Neural progenitor cell (in vitro differentiated cells): ENCODE results near the gene SUGCT. TPM values are rescaled to one million over a fixed set of nuclear protein-coding genes. Genes with fewer than 3 reads are reported as not detected.

Source experiments
- DNase-seq: peaks from one replicate; pipeline ENCODE4 v3.0.0-alpha.2; 2016; ENCODE audit warnings: low spot score
- H2AFZ ChIP-seq: fragments of 200-600 bp; sonication (generic); replicated peaks from 2 replicates; pipeline ENCODE4 v1.6.1; 2016; ENCODE audit warnings: antibody characterized with exemption
- H3F3A ChIP-seq: fragments of 200-600 bp; sonication (generic); 2 replicates; pipeline ENCODE4 v1.6.1; 2016; ENCODE audit warnings: antibody characterized with exemption, low read depth
- H3K27ac ChIP-seq: fragments of 200-600 bp; sonication (generic); 2 replicates; pipeline ENCODE4 v1.5.1; 2016; ENCODE audit warnings: mild to moderate bottlenecking
- H3K27me3 ChIP-seq: fragments of 200-600 bp; sonication (generic); 2 replicates; pipeline ENCODE4 v1.6.1; 2016; ENCODE audit warnings: mild to moderate bottlenecking, moderate library complexity
- H3K36me3 ChIP-seq: fragments of 200-600 bp; sonication (generic); 2 replicates; pipeline ENCODE4 v1.5.1; 2016
- H3K4me1 ChIP-seq: fragments of 200-600 bp; sonication (generic); 2 replicates; pipeline ENCODE4 v1.6.1; 2016; ENCODE audit warnings: mixed run types
- H3K4me2 ChIP-seq: fragments of 200-600 bp; sonication (generic); 2 replicates; pipeline ENCODE4 v1.6.1; 2016
- H3K4me3 ChIP-seq: fragments of 200-600 bp; sonication (generic); 2 replicates; pipeline ENCODE4 v1.5.1; 2016
- H3K79me2 ChIP-seq: fragments of 200-600 bp; sonication (generic); 2 replicates; pipeline ENCODE4 v1.6.1; 2016; ENCODE audit warnings: low read depth
- H3K9ac ChIP-seq: fragments of 200-600 bp; sonication (generic); 2 replicates; pipeline ENCODE4 v1.6.1; 2016
- H3K9me3 ChIP-seq: fragments of 200-600 bp; sonication (generic); 2 replicates; pipeline ENCODE4 v1.5.1; 2016; ENCODE audit warnings: low read depth
- H4K20me1 ChIP-seq: fragments of 200-600 bp; sonication (generic); 2 replicates; pipeline ENCODE4 v1.6.1; 2016; ENCODE audit warnings: low read depth
- H3K27ac Mint-ChIP-seq: 3 replicates; pipeline ENCODE4 v1.8.0; 2021; ENCODE audit warnings: mixed read lengths
- H3K27me3 Mint-ChIP-seq: 2 replicates; pipeline ENCODE4 v1.8.0; 2022; ENCODE audit warnings: low read depth, mild to moderate bottlenecking, inconsistent platforms, moderate library complexity, mixed read lengths; ENCODE audit not compliant: insufficient read depth
- H3K36me3 Mint-ChIP-seq: 3 replicates; pipeline ENCODE4 v1.8.0; 2021; ENCODE audit warnings: mixed read lengths
- H3K4me1 Mint-ChIP-seq: 3 replicates; pipeline ENCODE4 v1.8.0; 2021; ENCODE audit warnings: mixed read lengths
- H3K4me3 Mint-ChIP-seq: 3 replicates; pipeline ENCODE4 v1.8.0; 2021; ENCODE audit warnings: mild to moderate bottlenecking, moderate library complexity, mixed read lengths
- H3K9me3 Mint-ChIP-seq: 3 replicates; pipeline ENCODE4 v1.8.0; 2020; ENCODE audit warnings: mixed read lengths
- EZH2 ChIP-seq: fragments of 200-600 bp; sonication (generic); IDR thresholded peaks from 2 replicates; pipeline ENCODE4 v1.6.1; 2017; ENCODE audit warnings: antibody characterized with exemption, mild to moderate bottlenecking, moderate library complexity
- EZH2phosphoT487 ChIP-seq: fragments of 200-600 bp; sonication (generic); IDR thresholded peaks from 2 replicates; pipeline ENCODE4 v1.6.1; 2017; ENCODE audit warnings: antibody characterized with exemption
- total RNA-seq: library from RNA; depleted of rRNA; stranded (reverse); fragments of >200 nt; gene quantifications from 2 replicates; pipeline ENCODE4 v1.2.3, GENCODE V29; 2015; ENCODE audit warnings: low replicate concordance
- TF ChIP-seq, protein P1 (sequence below): fragments of 200-600 bp; sonication (generic); IDR thresholded peaks from 2 replicates; pipeline ENCODE4 v1.5.1; 2017; ENCODE audit warnings: antibody characterized with exemption, mild to moderate bottlenecking

Gene SUGCT
- total RNA-seq, 1 donor from 2014 or later: 10.1 TPM

- H3K27me3 Mint-ChIP-seq: no peaks in the 10 kb centered on the region
- no peak overlapping the region for H3K27ac Mint-ChIP-seq
- no peaks in the 10 kb centered on the region for H3K36me3 Mint-ChIP-seq
- H3F3A ChIP-seq: no peaks in the 10 kb centered on the region
- no peaks in the 10 kb centered on the region for H3K9me3 Mint-ChIP-seq
- H3K9ac ChIP-seq: no peak overlapping the region
- no peaks in the 10 kb centered on the region for H3K27me3 ChIP-seq
- TF ChIP-seq, protein P1, sequence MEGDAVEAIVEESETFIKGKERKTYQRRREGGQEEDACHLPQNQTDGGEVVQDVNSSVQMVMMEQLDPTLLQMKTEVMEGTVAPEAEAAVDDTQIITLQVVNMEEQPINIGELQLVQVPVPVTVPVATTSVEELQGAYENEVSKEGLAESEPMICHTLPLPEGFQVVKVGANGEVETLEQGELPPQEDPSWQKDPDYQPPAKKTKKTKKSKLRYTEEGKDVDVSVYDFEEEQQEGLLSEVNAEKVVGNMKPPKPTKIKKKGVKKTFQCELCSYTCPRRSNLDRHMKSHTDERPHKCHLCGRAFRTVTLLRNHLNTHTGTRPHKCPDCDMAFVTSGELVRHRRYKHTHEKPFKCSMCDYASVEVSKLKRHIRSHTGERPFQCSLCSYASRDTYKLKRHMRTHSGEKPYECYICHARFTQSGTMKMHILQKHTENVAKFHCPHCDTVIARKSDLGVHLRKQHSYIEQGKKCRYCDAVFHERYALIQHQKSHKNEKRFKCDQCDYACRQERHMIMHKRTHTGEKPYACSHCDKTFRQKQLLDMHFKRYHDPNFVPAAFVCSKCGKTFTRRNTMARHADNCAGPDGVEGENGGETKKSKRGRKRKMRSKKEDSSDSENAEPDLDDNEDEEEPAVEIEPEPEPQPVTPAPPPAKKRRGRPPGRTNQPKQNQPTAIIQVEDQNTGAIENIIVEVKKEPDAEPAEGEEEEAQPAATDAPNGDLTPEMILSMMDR: no peak
- no peak for TF ChIP-seq EZH2
- no peak for TF ChIP-seq EZH2phosphoT487
- H3K4me3 ChIP-seq: no peak overlapping the region
- no peak overlapping the region for H3K4me2 ChIP-seq
- H3K27ac ChIP-seq: no peak overlapping the region
- H3K4me1 Mint-ChIP-seq: no peaks in the 10 kb centered on the region
- H3K79me2 ChIP-seq: no peaks in the 10 kb centered on the region
- DNase-seq: no peak
- H3K9me3 ChIP-seq: no peaks in the 10 kb centered on the region
- no peaks in the 10 kb centered on the region for H3K4me1 ChIP-seq
- H2AFZ ChIP-seq: no peak overlapping the region
- H3K36me3 ChIP-seq: no peaks in the 10 kb centered on the region
- H4K20me1 ChIP-seq: no peaks in the 10 kb centered on the region
- no peak overlapping the region for H3K4me3 Mint-ChIP-seq
Observed at GRCh38 chr7:40500219-40500618, 365.4 kb downstream of the SUGCT start.

GRCh38 chr7:40502359-40502758, 367.6 kb downstream of the SUGCT start:
- Histone ChIP-seq H3K4me1 (no peaks in the 10 kb centered on the region), H3K9ac (no peak overlapping the region), H3K79me2 (no peaks in the 10 kb centered on the region), H3K9me3 (peaks cover 10% of the 10 kb centered on the region), H3K27ac (no peak overlapping the region), H2AFZ (no peak overlapping the region), H3F3A (no peaks in the 10 kb centered on the region), H3K4me2 (no peak overlapping the region), H3K27me3 (no peaks in the 10 kb centered on the region), H4K20me1 (no peaks in the 10 kb centered on the region), H3K36me3 (peaks cover 7% of the 10 kb centered on the region), H3K4me3 (no peak overlapping the region)
- DNase-seq: no peak
- TF ChIP-seq, protein P1: no peak
- TF ChIP-seq EZH2phosphoT487 (no peak), EZH2 (no peak)
- Mint-ChIP-seq H3K4me3 (no peak overlapping the region), H3K9me3 (peaks cover 15% of the 10 kb centered on the region), H3K4me1 (no peaks in the 10 kb centered on the region), H3K36me3 (no peaks in the 10 kb centered on the region), H3K27me3 (no peaks in the 10 kb centered on the region), H3K27ac (no peak overlapping the region)

- H3K9me3 Mint-ChIP-seq: peaks cover 16% of the 10 kb centered on the region
- H3K9me3 ChIP-seq: peaks cover 10% of the 10 kb centered on the region
- H3K36me3 ChIP-seq: peaks cover 7% of the 10 kb centered on the region
- no peak overlapping the region for H2AFZ ChIP-seq
- no peak for DNase-seq
- H3K4me3 Mint-ChIP-seq: no peak overlapping the region
- no peaks in the 10 kb centered on the region for H3K36me3 Mint-ChIP-seq
- TF ChIP-seq, protein P1: no peak
- no peak for TF ChIP-seq EZH2phosphoT487
- no peak for TF ChIP-seq EZH2
- no peaks in the 10 kb centered on the region for H3K27me3 ChIP-seq
- no peak overlapping the region for H3K27ac ChIP-seq
- H3K27me3 Mint-ChIP-seq: no peaks in the 10 kb centered on the region
- no peaks in the 10 kb centered on the region for H3K79me2 ChIP-seq
- H3K9ac ChIP-seq: no peak overlapping the region
- peaks cover 22% of the 10 kb centered on the region for H3K4me1 ChIP-seq
- peaks cover 11% of the 10 kb centered on the region for H3F3A ChIP-seq
- no peak overlapping the region for H3K4me2 ChIP-seq
- H4K20me1 ChIP-seq: no peaks in the 10 kb centered on the region
- H3K27ac Mint-ChIP-seq: no peak overlapping the region
- H3K4me3 ChIP-seq: no peak overlapping the region
- peaks cover 11% of the 10 kb centered on the region for H3K4me1 Mint-ChIP-seq
Observed at GRCh38 chr7:40506158-40506557, 371.4 kb downstream of the SUGCT start.
